ENCODE results near the gene LNX1.

The LNX1 gene

GRCh38 chr4:53602390-53602789 is 11.1 kb upstream of the LNX1 start:
- Histone ChIP-seq H3K27me3 (ENCODE audit: insufficient read depth, low read length) (no peaks in the 10 kb centered on the region), H3K27ac (ENCODE audit: low read depth, low read length) (no peak overlapping the region), H3K18ac (ENCODE audit: low read length) (no peak overlapping the region), H3K14ac (ENCODE audit: low read length) (no peak overlapping the region), H4K12ac (ENCODE audit: low read depth, low read length) (no peak overlapping the region), H3K4me3 (ENCODE audit: low read depth, low read length) (no peak overlapping the region), H2AK5ac (ENCODE audit: low read length) (no peak overlapping the region), H4K91ac (ENCODE audit: low read depth, low read length) (no peak overlapping the region), H3K23ac (ENCODE audit: low read length) (no peak overlapping the region), H4K8ac (ENCODE audit: low read depth, low read length) (no peak overlapping the region), H2AFZ (ENCODE audit: insufficient read depth, low read length, poor library complexity) (no peak overlapping the region), H2BK12ac (ENCODE audit: low read length) (peak overlapping the region; percentile 15), H2BK5ac (ENCODE audit: low read depth, low read length, poor library complexity) (no peak overlapping the region), H2BK120ac (ENCODE audit: insufficient read depth, low read length, poor library complexity) (no peak overlapping the region), H3K9ac (ENCODE audit: low read length) (no peak overlapping the region), H3K79me1 (ENCODE audit: low read length) (no peaks in the 10 kb centered on the region), H3K36me3 (ENCODE audit: control insufficient read depth in 1 of 2, insufficient read depth in 2 of 2, low read length in 2 of 2) (no peaks in the 10 kb centered on the region), H3K79me2 (ENCODE audit: control insufficient read depth, insufficient read depth, low read length, poor library complexity) (no peaks in the 10 kb centered on the region), H3K4me2 (ENCODE audit: low read length) (no peak overlapping the region), H3K9me3 (ENCODE audit: insufficient read depth, low read depth, low read length) (peaks cover 2% of the 10 kb centered on the region), H3K4ac (ENCODE audit: low read depth, low read length) (no peak overlapping the region), H3K4me1 (ENCODE audit: control insufficient read depth in 1 of 2, insufficient read depth in 2 of 2, low read length in 2 of 2) (peaks cover 4 to 11% of the 10 kb centered on the region in 2 experiments)
- no peak for DNase-seq
- WGBS (ENCODE audit: extremely low coverage, insufficient coverage, insufficient read length): no CpG with 5 or more reads among the region's 3 CpGs

- Histone ChIP-seq H3K79me2 (ENCODE audit: control insufficient read depth, insufficient read depth, low read length, poor library complexity) (no peaks in the 10 kb centered on the region), H3K18ac (ENCODE audit: low read length) (peak overlapping the region; percentile 1), H3K9me3 (ENCODE audit: insufficient read depth, low read depth, low read length) (peaks cover 2% of the 10 kb centered on the region), H3K4me3 (ENCODE audit: low read depth, low read length) (no peak overlapping the region), H3K27me3 (ENCODE audit: insufficient read depth, low read length) (no peaks in the 10 kb centered on the region), H3K36me3 (ENCODE audit: control insufficient read depth in 1 of 2, insufficient read depth in 2 of 2, low read length in 2 of 2) (no peaks in the 10 kb centered on the region), H4K12ac (ENCODE audit: low read depth, low read length) (no peak overlapping the region), H2BK5ac (ENCODE audit: low read depth, low read length, poor library complexity) (no peak overlapping the region), H3K4ac (ENCODE audit: low read depth, low read length) (no peak overlapping the region), H4K8ac (ENCODE audit: low read depth, low read length) (no peak overlapping the region), H2AK5ac (ENCODE audit: low read length) (no peak overlapping the region), H3K23ac (ENCODE audit: low read length) (no peak overlapping the region), H2BK120ac (ENCODE audit: insufficient read depth, low read length, poor library complexity) (no peak overlapping the region), H2BK12ac (ENCODE audit: low read length) (no peak overlapping the region), H3K79me1 (ENCODE audit: low read length) (no peaks in the 10 kb centered on the region), H3K14ac (ENCODE audit: low read length) (no peak overlapping the region), H3K4me2 (ENCODE audit: low read length) (peak overlapping the region; percentile 3), H4K91ac (ENCODE audit: low read depth, low read length) (peak overlapping the region; percentile 20), H3K9ac (ENCODE audit: low read length) (no peak overlapping the region), H3K27ac (ENCODE audit: low read depth, low read length) (no peak overlapping the region), H2AFZ (ENCODE audit: insufficient read depth, low read length, poor library complexity) (no peak overlapping the region), H3K4me1 (ENCODE audit: control insufficient read depth in 1 of 2, insufficient read depth in 2 of 2, low read length in 2 of 2) (peaks cover 4 to 11% of the 10 kb centered on the region in 2 experiments)
- WGBS (ENCODE audit: extremely low coverage, insufficient coverage, insufficient read length): no CpG with 5 or more reads among the region's 9 CpGs
- peak; percentile 31 to 55 for DNase-seq
These were observed 10.0 kb upstream of the LNX1 start for GRCh38 chr4:53601251-53601764.

GRCh38 chr4:53599632-53600031 is 8.3 kb upstream of the LNX1 start:
- WGBS (ENCODE audit: extremely low coverage, insufficient coverage, insufficient read length): no CpG with 5 or more reads among the region's 2 CpGs

GRCh38 chr4:53598901-53599300 is 7.6 kb upstream of the LNX1 start:
- Histone ChIP-seq H3K27me3 (ENCODE audit: insufficient read depth, low read length) (no peaks in the 10 kb centered on the region), H4K12ac (ENCODE audit: low read depth, low read length) (no peak overlapping the region), H3K9me3 (ENCODE audit: insufficient read depth, low read depth, low read length) (peaks cover 2% of the 10 kb centered on the region), H2BK12ac (ENCODE audit: low read length) (no peak overlapping the region), H3K4ac (ENCODE audit: low read depth, low read length) (no peak overlapping the region), H2BK120ac (ENCODE audit: insufficient read depth, low read length, poor library complexity) (no peak overlapping the region), H3K18ac (ENCODE audit: low read length) (no peak overlapping the region), H3K14ac (ENCODE audit: low read length) (no peak overlapping the region), H4K8ac (ENCODE audit: low read depth, low read length) (no peak overlapping the region), H4K91ac (ENCODE audit: low read depth, low read length) (no peak overlapping the region), H3K4me3 (ENCODE audit: low read depth, low read length) (no peak overlapping the region), H3K9ac (ENCODE audit: low read length) (no peak overlapping the region), H3K79me1 (ENCODE audit: low read length) (no peaks in the 10 kb centered on the region), H3K79me2 (ENCODE audit: control insufficient read depth, insufficient read depth, low read length, poor library complexity) (no peaks in the 10 kb centered on the region), H2AK5ac (ENCODE audit: low read length) (no peak overlapping the region), H3K4me1 (ENCODE audit: control insufficient read depth in 1 of 2, insufficient read depth in 2 of 2, low read length in 2 of 2) (peaks cover 4 to 11% of the 10 kb centered on the region in 2 experiments), H2BK5ac (ENCODE audit: low read depth, low read length, poor library complexity) (no peak overlapping the region), H3K27ac (ENCODE audit: low read depth, low read length) (no peak overlapping the region), H2AFZ (ENCODE audit: insufficient read depth, low read length, poor library complexity) (no peak overlapping the region), H3K36me3 (ENCODE audit: control insufficient read depth in 1 of 2, insufficient read depth in 2 of 2, low read length in 2 of 2) (no peaks in the 10 kb centered on the region), H3K23ac (ENCODE audit: low read length) (no peak overlapping the region), H3K4me2 (ENCODE audit: low read length) (no peak overlapping the region)
- DNase-seq: no peak

More at GRCh38 chr4:53599632-53600031, 8.3 kb upstream of the LNX1 start:
- Histone ChIP-seq H3K4me2 (ENCODE audit: low read length) (no peak overlapping the region), H3K27me3 (ENCODE audit: insufficient read depth, low read length) (no peaks in the 10 kb centered on the region), H3K27ac (ENCODE audit: low read depth, low read length) (no peak overlapping the region), H3K9ac (ENCODE audit: low read length) (no peak overlapping the region), H4K91ac (ENCODE audit: low read depth, low read length) (no peak overlapping the region), H3K4me1 (ENCODE audit: control insufficient read depth in 1 of 2, insufficient read depth in 2 of 2, low read length in 2 of 2) (peaks cover 4 to 11% of the 10 kb centered on the region in 2 experiments), H3K79me2 (ENCODE audit: control insufficient read depth, insufficient read depth, low read length, poor library complexity) (no peaks in the 10 kb centered on the region), H3K23ac (ENCODE audit: low read length) (no peak overlapping the region), H2BK12ac (ENCODE audit: low read length) (no peak overlapping the region), H3K18ac (ENCODE audit: low read length) (no peak overlapping the region), H3K4ac (ENCODE audit: low read depth, low read length) (no peak overlapping the region), H3K14ac (ENCODE audit: low read length) (no peak overlapping the region), H2BK5ac (ENCODE audit: low read depth, low read length, poor library complexity) (no peak overlapping the region), H4K12ac (ENCODE audit: low read depth, low read length) (no peak overlapping the region), H3K36me3 (ENCODE audit: control insufficient read depth in 1 of 2, insufficient read depth in 2 of 2, low read length in 2 of 2) (no peaks in the 10 kb centered on the region), H4K8ac (ENCODE audit: low read depth, low read length) (no peak overlapping the region), H3K9me3 (ENCODE audit: insufficient read depth, low read depth, low read length) (peaks cover 2% of the 10 kb centered on the region), H2BK120ac (ENCODE audit: insufficient read depth, low read length, poor library complexity) (no peak overlapping the region), H2AFZ (ENCODE audit: insufficient read depth, low read length, poor library complexity) (no peak overlapping the region), H2AK5ac (ENCODE audit: low read length) (no peak overlapping the region), H3K4me3 (ENCODE audit: low read depth, low read length) (no peak overlapping the region), H3K79me1 (ENCODE audit: low read length) (no peaks in the 10 kb centered on the region)
- no peak for DNase-seq
